Stimulated activated naive B cell treated with anti-CD40 and anti-IgM and Interleukin-4, amounts not matched to agents 10 μg/mL and 1 μg/mL and 100 μg/mL, for 72 hours (primary cell): Measurements from ENCODE around the gene ATP8A2.
"Not testable (repeated sequence)": the region's sequence is repeated elsewhere in the genome, so short reads cannot be mapped to it uniquely, and the experiment has no call there.

Source experiments
- ATAC-seq, 2 donors: fragments of 150-1000 bp; cut with Tn5 transposase; replicated peaks; 2 replicates each; pipeline ENCODE4 v1.10.0; 2021; ENCODE audit warnings: moderate library complexity in 1 of 2
- DNase-seq: peaks from one replicate; pipeline ENCODE4 v3.0.0; 2021
- H3K27ac Mint-ChIP-seq: one replicate; pipeline ENCODE4 v1.8.0; 2022; ENCODE audit warnings: mild to moderate bottlenecking, mixed read lengths
- H3K27me3 Mint-ChIP-seq, 2 donors: one replicate each; pipeline ENCODE4 v1.8.0; 2022; ENCODE audit warnings: mixed read lengths in 2 of 2
- H3K36me3 Mint-ChIP-seq, 2 donors: one replicate each; pipeline ENCODE4 v1.8.0; 2022; ENCODE audit warnings: mixed read lengths in 2 of 2, mild to moderate bottlenecking in 1 of 2
- H3K4me1 Mint-ChIP-seq, 2 donors: one replicate each; pipeline ENCODE4 v1.8.0; 2022; ENCODE audit warnings: mixed read lengths in 2 of 2, mild to moderate bottlenecking in 1 of 2
- H3K4me3 Mint-ChIP-seq, 2 donors: one replicate each; pipeline ENCODE4 v1.8.0; 2022; ENCODE audit warnings: mild to moderate bottlenecking in 2 of 2, mixed read lengths in 2 of 2, moderate library complexity in 1 of 2
- H3K9me3 Mint-ChIP-seq, 2 donors: one replicate each; pipeline ENCODE4 v1.8.0; 2022; ENCODE audit warnings: mixed read lengths in 2 of 2, mild to moderate bottlenecking in 1 of 2

The ATP8A2 gene

DNA sequence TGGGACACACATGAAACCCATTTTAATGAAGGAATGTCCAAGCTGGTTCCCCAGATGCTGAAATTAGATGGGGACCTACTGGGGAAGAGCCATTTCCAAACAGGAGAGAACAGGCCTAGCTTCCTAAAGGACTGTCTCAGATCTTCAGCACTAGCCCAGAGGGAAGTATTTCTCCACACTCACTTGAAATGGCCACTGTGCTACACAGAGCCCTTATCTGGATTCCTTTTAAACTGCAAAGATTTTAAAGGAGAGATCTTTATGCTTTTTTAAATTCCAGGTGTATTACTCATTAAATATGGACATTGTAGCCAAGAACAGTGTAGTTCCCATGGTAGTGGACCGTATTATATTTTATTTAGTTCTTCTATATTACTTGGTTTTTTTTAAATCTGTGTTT lies 424.7 kb downstream of the ATP8A2 start:
- H3K4me1 Mint-ChIP-seq, result peaks cover 0 to 4% of the 10 kb centered on the region in 2 donors
- H3K27ac Mint-ChIP-seq, result no peak overlapping the region
- no peaks in the 10 kb centered on the region for H3K27me3 Mint-ChIP-seq
- DNase-seq (no peak), ATAC-seq (no peak)
- H3K4me3 Mint-ChIP-seq, result no peak overlapping the region
- no peaks in the 10 kb centered on the region for H3K36me3 Mint-ChIP-seq
- no peaks in the 10 kb centered on the region for H3K9me3 Mint-ChIP-seq

DNA sequence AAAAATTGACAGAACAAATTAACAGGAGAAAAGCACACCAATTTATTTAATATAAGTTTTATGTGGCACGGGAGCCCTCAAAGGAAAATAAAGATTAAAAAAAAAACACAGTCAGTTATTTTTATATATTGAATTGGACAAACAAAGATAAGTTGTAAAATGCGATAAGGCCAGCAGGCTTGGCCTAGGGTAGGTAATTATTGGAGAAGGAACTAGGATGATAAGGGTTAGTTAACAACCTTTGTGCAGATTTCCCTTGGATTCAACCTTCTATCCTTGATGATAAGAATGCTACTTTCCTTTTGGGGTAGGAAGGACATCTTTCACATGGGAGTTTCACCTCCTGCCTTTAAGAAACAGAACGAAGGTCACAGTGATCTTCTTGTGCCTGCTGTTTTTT lies 427.2 kb downstream of the ATP8A2 start:
- peaks cover 0 to 4% of the 10 kb centered on the region in 2 donors for H3K4me1 Mint-ChIP-seq
- no peaks in the 10 kb centered on the region for H3K27me3 Mint-ChIP-seq
- peaks cover 0 to 1% of the 10 kb centered on the region in 2 donors for H3K9me3 Mint-ChIP-seq
- no peak overlapping the region for H3K27ac Mint-ChIP-seq
- no peak for ATAC-seq
- H3K4me3 Mint-ChIP-seq, result no peak overlapping the region
- no peaks in the 10 kb centered on the region for H3K36me3 Mint-ChIP-seq
- no peak for DNase-seq

GRCh38 chr13:25800523-25800922 lies 428.7 kb downstream of the ATP8A2 start:
- H3K4me3 Mint-ChIP-seq, result no peak overlapping the region
- no peak overlapping the region for H3K27ac Mint-ChIP-seq
- DNase-seq (no peak), ATAC-seq (no peak)
- peaks cover 0 to 4% of the 10 kb centered on the region in 2 donors for H3K4me1 Mint-ChIP-seq
- H3K27me3 Mint-ChIP-seq, result no peaks in the 10 kb centered on the region
- H3K36me3 Mint-ChIP-seq, result no peaks in the 10 kb centered on the region
- peaks cover 0 to 1% of the 10 kb centered on the region in 2 donors for H3K9me3 Mint-ChIP-seq

- peaks cover 0 to 1% of the 10 kb centered on the region in 2 donors for H3K9me3 Mint-ChIP-seq
- peak; percentile 26 to 45 for ATAC-seq
- peaks cover 2 to 11% of the 10 kb centered on the region in 2 donors for H3K4me1 Mint-ChIP-seq
- DNase-seq, result no peak
- H3K36me3 Mint-ChIP-seq, result no peaks in the 10 kb centered on the region
- H3K27me3 Mint-ChIP-seq, result no peaks in the 10 kb centered on the region
- H3K27ac Mint-ChIP-seq, result no peak overlapping the region
- no peak overlapping the region for H3K4me3 Mint-ChIP-seq
These were observed 430.8 kb downstream of the ATP8A2 start for GRCh38 chr13:25802579-25802978.

DNA sequence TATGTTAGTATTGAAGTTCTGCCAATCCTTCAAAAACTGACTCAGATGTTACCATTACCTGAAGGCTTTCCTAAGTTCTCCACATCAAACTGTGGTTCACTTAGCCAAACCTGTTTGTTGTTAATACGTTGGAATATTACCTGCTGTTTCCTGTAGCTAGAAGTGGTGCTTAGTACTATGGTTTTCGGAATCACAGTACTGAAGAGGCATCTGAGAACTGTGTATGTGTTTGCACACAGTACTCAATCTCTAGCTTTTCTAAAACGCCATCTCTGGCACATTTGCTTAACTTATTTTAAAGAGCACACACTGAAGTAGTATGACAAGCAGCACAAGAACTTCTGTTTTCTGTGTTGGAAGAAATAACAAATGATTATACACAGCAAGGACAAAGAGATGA lies 431.9 kb downstream of the ATP8A2 start:
- H3K27me3 Mint-ChIP-seq, result no peaks in the 10 kb centered on the region
- H3K36me3 Mint-ChIP-seq, result no peaks in the 10 kb centered on the region
- H3K9me3 Mint-ChIP-seq, result peaks cover 0 to 1% of the 10 kb centered on the region in 2 donors
- peaks cover 2 to 6% of the 10 kb centered on the region in 2 donors for H3K4me1 Mint-ChIP-seq
- ATAC-seq, result no peak
- DNase-seq, result no peak
- no peak overlapping the region for H3K27ac Mint-ChIP-seq
- no peak overlapping the region for H3K4me3 Mint-ChIP-seq

GRCh38 chr13:25806264-25806974 lies 434.6 kb downstream of the ATP8A2 start:
- H3K27ac Mint-ChIP-seq, result peak overlapping the region; percentile 25
- peaks cover 4 to 6% of the 10 kb centered on the region in 2 donors for H3K27me3 Mint-ChIP-seq
- DNase-seq (no peak), ATAC-seq (peak; percentile 83 to 91)
- no peak overlapping the region for H3K4me3 Mint-ChIP-seq
- peaks cover 2 to 6% of the 10 kb centered on the region in 2 donors for H3K4me1 Mint-ChIP-seq
- H3K9me3 Mint-ChIP-seq, result peaks cover 0 to 1% of the 10 kb centered on the region in 2 donors
- no peaks in the 10 kb centered on the region for H3K36me3 Mint-ChIP-seq

DNA sequence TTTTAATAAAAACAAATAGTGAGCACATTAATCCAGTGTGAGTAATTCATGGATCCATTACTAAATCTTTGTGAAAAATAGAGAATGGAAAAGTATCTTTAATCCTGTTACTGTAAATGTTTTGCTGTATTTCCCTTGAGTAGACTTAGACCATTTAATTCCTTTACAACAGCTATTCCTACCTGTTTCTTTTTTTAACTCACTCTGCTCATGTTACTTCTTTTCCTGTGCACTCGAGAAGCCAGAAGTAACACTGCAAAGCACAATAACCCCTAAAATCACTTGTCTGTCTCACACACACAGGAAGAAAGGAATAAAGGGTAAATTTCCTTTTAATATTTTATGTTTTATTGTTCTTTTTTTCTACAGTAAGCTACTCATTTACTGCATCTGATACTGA lies 435.8 kb downstream of the ATP8A2 start:
- Mint-ChIP-seq H3K27ac (no peak overlapping the region), H3K27me3 (peaks cover 4 to 6% of the 10 kb centered on the region in 2 donors), H3K4me1 (peaks cover 2 to 6% of the 10 kb centered on the region in 2 donors), H3K36me3 (peaks cover 3 to 4% of the 10 kb centered on the region in 2 donors), H3K4me3 (no peak overlapping the region), H3K9me3 (peaks cover 4 to 6% of the 10 kb centered on the region in 2 donors)
- no peak for DNase-seq
- no peak for ATAC-seq

GRCh38 chr13:25811506-25811905 lies 439.7 kb downstream of the ATP8A2 start:
- Mint-ChIP-seq H3K9me3 (peaks cover 4 to 6% of the 10 kb centered on the region in 2 donors), H3K36me3 (peaks cover 3 to 4% of the 10 kb centered on the region in 2 donors), H3K27ac (no peak overlapping the region), H3K27me3 (peaks cover 4 to 6% of the 10 kb centered on the region in 2 donors), H3K4me1 (no peaks in the 10 kb centered on the region), H3K4me3 (no peak overlapping the region)
- no peak for DNase-seq
- no peak for ATAC-seq

- Mint-ChIP-seq H3K27me3 (no peaks in the 10 kb centered on the region), H3K4me3 (no peak overlapping the region), H3K27ac (no peak overlapping the region), H3K36me3 (peaks cover 3 to 4% of the 10 kb centered on the region in 2 donors), H3K9me3 (peaks cover 4 to 6% of the 10 kb centered on the region in 2 donors), H3K4me1 (no peaks in the 10 kb centered on the region)
- ATAC-seq, result no peak
- no peak for DNase-seq
These were observed 444.5 kb downstream of the ATP8A2 start for GRCh38 chr13:25816239-25816638.

GRCh38 chr13:25819856-25820530 lies 448.2 kb downstream of the ATP8A2 start:
- Mint-ChIP-seq H3K36me3 (peaks cover 0 to 3% of the 10 kb centered on the region in 2 donors), H3K27ac (no peak overlapping the region), H3K4me1 (no peaks in the 10 kb centered on the region), H3K4me3 (no peak overlapping the region), H3K27me3 (peaks cover 0 to 8% of the 10 kb centered on the region in 2 donors), H3K9me3 (peaks cover 5 to 10% of the 10 kb centered on the region in 2 donors)
- ATAC-seq (no peak), DNase-seq (no peak)

DNA sequence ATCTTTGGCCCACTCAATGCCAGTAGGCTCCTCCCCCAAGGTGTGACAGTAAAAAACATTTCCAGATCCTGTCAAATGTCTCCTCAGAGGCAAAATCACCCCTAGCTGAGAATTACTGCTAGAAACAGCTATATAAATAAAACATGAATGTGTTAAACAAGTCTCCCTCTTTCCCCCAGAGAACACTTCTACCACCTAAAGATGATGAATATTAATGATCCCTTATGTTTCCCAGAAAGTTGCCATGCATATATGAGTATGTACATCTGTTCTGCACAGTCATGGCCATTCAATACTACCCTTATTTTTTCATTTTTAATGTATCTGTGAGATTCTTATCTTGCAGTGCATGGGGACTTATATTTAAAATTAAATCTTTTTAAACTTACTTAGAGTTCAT lies 450.0 kb downstream of the ATP8A2 start:
- Mint-ChIP-seq H3K9me3 (peaks cover 5 to 10% of the 10 kb centered on the region in 2 donors), H3K27me3 (peaks cover 0 to 19% of the 10 kb centered on the region in 2 donors), H3K4me1 (no peaks in the 10 kb centered on the region), H3K36me3 (peaks cover 0 to 3% of the 10 kb centered on the region in 2 donors), H3K27ac (no peak overlapping the region), H3K4me3 (no peak overlapping the region)
- ATAC-seq (no peak), DNase-seq (no peak)

DNA sequence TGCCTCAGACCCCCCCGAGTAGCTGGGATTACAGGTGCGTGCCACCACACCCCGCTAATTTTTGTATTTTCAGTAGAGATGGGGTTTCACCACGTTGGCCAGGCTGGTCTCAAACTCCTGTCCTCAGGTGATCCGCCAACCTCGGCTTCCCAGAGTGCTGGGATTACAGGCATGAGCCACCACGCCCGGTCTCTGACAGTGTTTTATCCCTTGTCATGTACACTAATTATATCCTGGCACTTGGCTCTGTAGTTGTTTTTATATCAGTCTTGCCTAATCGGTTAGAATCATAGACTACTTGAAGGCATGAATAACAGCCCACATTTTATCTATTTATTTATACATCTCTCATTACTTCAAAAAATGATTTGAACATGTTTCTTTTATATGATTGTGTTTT lies 455.4 kb downstream of the ATP8A2 start:
- not testable (repeated sequence) for H3K4me3 Mint-ChIP-seq, DNase-seq, ATAC-seq, H3K27ac Mint-ChIP-seq, H3K36me3 Mint-ChIP-seq, H3K4me1 Mint-ChIP-seq
- peaks cover 4 to 22% of the 10 kb centered on the region in 2 donors for H3K27me3 Mint-ChIP-seq
- H3K9me3 Mint-ChIP-seq, result peaks cover 5 to 10% of the 10 kb centered on the region in 2 donors

DNA sequence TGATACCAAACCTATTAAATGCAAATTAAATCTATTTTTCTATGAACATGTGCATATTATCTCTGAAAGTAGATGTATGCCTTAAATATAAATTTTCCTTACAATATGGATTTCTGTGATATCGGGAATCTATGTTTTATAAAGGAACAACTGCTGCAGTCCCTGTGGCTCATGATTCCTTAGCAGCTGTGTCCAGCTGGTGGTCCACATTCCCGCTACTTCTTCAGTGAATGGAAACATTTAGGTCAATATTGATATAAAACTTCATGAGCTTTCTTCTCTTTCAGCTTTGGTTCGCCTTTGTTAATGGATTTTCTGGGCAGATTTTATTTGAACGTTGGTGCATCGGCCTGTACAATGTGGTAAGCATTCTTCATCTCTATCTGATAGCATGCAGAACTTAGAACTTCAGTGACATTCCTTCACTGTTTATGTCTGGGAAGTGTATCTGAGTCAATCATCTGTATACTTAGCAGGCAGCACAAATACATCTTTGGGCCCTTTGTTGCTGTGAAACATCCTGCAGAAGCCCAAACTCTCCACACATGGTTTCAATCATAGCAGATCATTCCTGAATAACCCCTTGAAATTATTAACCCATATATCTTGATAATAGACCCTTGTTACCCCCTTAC lies 456.2 kb downstream of the ATP8A2 start:
- H3K36me3 Mint-ChIP-seq, result peaks cover 0 to 3% of the 10 kb centered on the region in 2 donors
- no peak for DNase-seq
- H3K9me3 Mint-ChIP-seq, result peaks cover 5 to 10% of the 10 kb centered on the region in 2 donors
- no peak overlapping the region for H3K27ac Mint-ChIP-seq
- no peaks in the 10 kb centered on the region for H3K4me1 Mint-ChIP-seq
- peaks cover 4 to 22% of the 10 kb centered on the region in 2 donors for H3K27me3 Mint-ChIP-seq
- no peak overlapping the region for H3K4me3 Mint-ChIP-seq
- no peak for ATAC-seq

GRCh38 chr13:25833761-25834160 lies 462.0 kb downstream of the ATP8A2 start:
- DNase-seq, result no peak
- H3K27me3 Mint-ChIP-seq, result peaks cover 11 to 17% of the 10 kb centered on the region in 2 donors
- no peaks in the 10 kb centered on the region for H3K9me3 Mint-ChIP-seq
- no peaks in the 10 kb centered on the region for H3K4me1 Mint-ChIP-seq
- no peaks in the 10 kb centered on the region for H3K36me3 Mint-ChIP-seq
- ATAC-seq, result no peak
- no peak overlapping the region for H3K27ac Mint-ChIP-seq
- H3K4me3 Mint-ChIP-seq, result no peak overlapping the region
